Bronchial epithelial cell (primary cell): Measurements from ENCODE around the gene DAPL1. TPM values are rescaled to one million over a fixed set of nuclear protein-coding genes. Genes with fewer than 3 reads are reported as not detected.
A peak's percentile ranks its signal among the peaks of the same experiment; 100 is the strongest.

Source experiments
- DNase-seq: peaks from one replicate; pipeline ENCODE4 v3.0.0-alpha.2; 2010; ENCODE audit warnings: low read depth
- FAIRE-seq: peaks from 2 replicates; lab custom pipeline; 2011; peaks lifted over from hg19 to GRCh38; lab: Jason Lieb, UNC
- H3K27me3 ChIP-seq: 2 replicates; pipeline ENCODE4 v1.5.1; 2011; ENCODE audit warnings: low read length; ENCODE audit not compliant: control insufficient read depth, insufficient read depth
- H3K36me3 ChIP-seq: 2 replicates; pipeline ENCODE4 v1.5.1; 2011; ENCODE audit warnings: low read length; ENCODE audit not compliant: control insufficient read depth, insufficient read depth
- H3K4me3 ChIP-seq: 2 replicates; pipeline ENCODE4 v1.5.1; 2011; ENCODE audit warnings: mild to moderate bottlenecking, low read depth, low read length, control low read depth
- total RNA-seq: library from RNA; depleted of rRNA; stranded (reverse); fragments of >200 nt; gene quantifications from 2 replicates; pipeline ENCODE4 v1.2.1, GENCODE V29; 2014
- TF ChIP-seq, protein P1 (sequence below): IDR thresholded peaks from 2 replicates; pipeline ENCODE4 v1.5.1; 2011; ENCODE audit warnings: mild to moderate bottlenecking, moderate library complexity, low read length, control low read depth, inconsistent platforms; ENCODE audit not compliant: insufficient read depth, severe bottlenecking

Gene DAPL1
- total RNA-seq, 1 donor from 2014 or later: not detected

DNA sequence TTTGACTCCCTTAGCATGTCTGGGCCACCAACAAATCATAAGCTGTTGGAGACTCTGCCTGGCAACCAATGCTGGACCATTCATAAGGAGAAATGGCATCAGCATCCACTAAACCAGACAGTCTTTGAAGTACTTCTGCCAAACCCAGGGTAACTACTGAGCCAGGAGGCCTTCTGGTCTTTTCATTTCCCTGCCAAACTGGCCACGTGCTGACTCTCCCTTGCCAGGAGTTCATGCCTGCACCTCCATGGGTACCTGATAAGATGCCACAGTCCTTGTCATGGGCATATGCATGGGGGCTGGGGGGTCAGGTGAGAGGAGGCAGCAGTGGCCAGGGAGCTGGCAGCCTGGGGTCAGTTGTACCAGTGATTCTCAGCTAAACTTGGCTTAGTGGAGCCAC lies 34.2 kb upstream of the DAPL1 start:
- FAIRE-seq (no peak), DNase-seq (peak; percentile 62)
- no peak overlapping the region for H3K4me3 ChIP-seq
- TF ChIP-seq, protein P1, sequence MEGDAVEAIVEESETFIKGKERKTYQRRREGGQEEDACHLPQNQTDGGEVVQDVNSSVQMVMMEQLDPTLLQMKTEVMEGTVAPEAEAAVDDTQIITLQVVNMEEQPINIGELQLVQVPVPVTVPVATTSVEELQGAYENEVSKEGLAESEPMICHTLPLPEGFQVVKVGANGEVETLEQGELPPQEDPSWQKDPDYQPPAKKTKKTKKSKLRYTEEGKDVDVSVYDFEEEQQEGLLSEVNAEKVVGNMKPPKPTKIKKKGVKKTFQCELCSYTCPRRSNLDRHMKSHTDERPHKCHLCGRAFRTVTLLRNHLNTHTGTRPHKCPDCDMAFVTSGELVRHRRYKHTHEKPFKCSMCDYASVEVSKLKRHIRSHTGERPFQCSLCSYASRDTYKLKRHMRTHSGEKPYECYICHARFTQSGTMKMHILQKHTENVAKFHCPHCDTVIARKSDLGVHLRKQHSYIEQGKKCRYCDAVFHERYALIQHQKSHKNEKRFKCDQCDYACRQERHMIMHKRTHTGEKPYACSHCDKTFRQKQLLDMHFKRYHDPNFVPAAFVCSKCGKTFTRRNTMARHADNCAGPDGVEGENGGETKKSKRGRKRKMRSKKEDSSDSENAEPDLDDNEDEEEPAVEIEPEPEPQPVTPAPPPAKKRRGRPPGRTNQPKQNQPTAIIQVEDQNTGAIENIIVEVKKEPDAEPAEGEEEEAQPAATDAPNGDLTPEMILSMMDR: no peak
- H3K27me3 ChIP-seq: no peaks in the 10 kb centered on the region
- no peaks in the 10 kb centered on the region for H3K36me3 ChIP-seq

DNA sequence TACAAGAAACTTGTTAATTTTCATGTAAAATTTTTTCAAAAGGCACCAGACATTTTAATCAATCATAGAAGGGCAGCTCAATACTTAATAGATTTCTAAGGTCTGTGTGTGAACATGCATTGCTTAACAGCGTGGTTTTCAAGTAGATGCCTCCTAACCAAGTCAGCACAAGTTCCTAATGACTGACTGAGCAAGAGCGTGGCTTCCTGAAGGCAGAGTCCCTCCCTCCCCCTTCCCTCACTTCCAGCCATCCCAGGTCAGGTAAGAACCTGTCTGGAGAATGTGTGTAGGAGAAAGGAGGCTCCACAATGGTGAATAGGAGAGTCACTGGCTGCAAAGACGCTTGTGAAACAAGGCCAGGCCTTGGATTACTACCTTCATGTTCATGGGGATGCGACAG lies 33.5 kb upstream of the DAPL1 start:
- no peaks in the 10 kb centered on the region for H3K36me3 ChIP-seq
- FAIRE-seq (peak; percentile 99), DNase-seq (peak; percentile 100)
- H3K4me3 ChIP-seq: no peak overlapping the region
- TF ChIP-seq, protein P1: no peak
- no peaks in the 10 kb centered on the region for H3K27me3 ChIP-seq

DNA sequence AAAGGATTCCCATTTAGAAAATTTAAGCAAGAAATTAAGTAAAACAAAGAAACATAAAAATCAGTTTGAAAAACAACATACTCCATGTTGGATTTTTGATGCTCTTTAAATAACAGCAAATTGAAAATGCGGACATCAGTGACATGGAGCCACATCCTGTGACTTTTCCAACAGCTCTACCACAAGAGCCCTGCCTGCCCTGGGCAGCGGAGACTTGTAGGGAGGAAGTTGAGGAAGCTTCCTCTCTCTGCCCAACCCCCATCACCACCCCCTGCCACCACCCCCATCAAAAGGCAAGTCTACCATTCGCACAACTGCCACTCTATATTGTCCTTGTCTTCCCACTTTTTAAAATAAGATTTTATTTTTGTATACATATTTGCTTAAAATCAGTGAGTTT lies 32.8 kb upstream of the DAPL1 start:
- Histone ChIP-seq H3K4me3 (no peak overlapping the region), H3K36me3 (no peaks in the 10 kb centered on the region), H3K27me3 (no peaks in the 10 kb centered on the region)
- TF ChIP-seq, protein P1: no peak
- DNase-seq (no peak), FAIRE-seq (no peak)

DNA sequence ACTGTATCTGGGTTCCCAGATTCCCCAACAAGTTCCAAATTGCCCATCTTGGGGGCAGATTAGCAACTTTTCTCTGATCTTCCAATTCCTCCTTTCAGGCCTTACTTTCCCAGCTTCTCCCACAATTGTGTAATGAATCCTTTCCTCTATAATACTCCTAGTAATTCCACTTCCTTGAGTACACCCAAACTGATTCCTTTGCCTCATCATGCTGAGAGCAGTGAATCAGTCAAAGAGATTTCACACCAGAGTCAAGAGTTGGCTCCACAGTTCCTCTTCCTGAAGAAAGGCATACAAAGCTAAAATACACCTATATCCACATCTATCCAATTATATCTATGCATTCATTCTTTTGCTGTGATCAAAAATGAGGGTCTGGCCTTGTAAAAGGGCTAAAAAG lies 28.6 kb upstream of the DAPL1 start:
- Histone ChIP-seq H3K36me3 (no peaks in the 10 kb centered on the region), H3K4me3 (no peak overlapping the region), H3K27me3 (no peaks in the 10 kb centered on the region)
- TF ChIP-seq, protein P1: no peak
- FAIRE-seq (no peak), DNase-seq (peak; percentile 50)

DNA sequence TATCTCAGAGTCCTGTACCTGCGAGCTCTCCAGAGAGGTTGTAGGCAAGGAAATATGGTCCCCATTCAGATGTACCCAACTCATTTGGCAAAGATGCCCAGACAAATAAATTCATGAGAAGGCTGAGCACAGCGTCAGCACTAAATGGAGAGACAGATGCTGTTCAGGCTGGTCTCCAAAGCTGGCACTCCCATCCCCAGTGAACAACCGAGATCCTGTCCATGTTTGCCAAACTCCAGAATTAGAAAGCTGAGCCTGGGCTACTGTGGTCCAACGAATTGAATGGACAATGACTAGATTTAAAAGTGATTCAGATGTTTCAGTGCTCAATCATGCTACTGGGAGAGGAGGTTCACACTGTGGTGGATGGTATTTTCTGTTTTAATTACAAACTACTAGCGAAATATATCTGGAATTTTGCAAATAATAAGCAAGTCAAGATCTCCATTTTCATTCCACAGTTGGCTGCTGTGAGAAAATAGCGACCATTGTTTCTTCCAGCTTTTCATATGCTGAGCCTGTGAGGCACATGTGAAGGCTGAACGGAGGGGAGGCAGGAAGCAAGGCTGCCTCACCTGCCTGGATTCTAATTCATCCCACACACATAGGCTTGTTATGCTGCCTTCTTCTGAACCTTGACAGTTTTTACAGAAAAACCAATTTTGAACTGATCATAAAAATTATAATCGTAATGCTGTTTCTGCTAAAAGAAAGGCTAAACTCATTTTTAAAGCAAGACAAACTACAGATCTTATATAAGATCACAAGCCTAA lies 22.6 kb upstream of the DAPL1 start:
- Histone ChIP-seq H3K27me3 (no peaks in the 10 kb centered on the region), H3K36me3 (no peaks in the 10 kb centered on the region), H3K4me3 (no peak overlapping the region)
- FAIRE-seq: no peak
- TF ChIP-seq, protein P1: no peak
- no peak for DNase-seq

DNA sequence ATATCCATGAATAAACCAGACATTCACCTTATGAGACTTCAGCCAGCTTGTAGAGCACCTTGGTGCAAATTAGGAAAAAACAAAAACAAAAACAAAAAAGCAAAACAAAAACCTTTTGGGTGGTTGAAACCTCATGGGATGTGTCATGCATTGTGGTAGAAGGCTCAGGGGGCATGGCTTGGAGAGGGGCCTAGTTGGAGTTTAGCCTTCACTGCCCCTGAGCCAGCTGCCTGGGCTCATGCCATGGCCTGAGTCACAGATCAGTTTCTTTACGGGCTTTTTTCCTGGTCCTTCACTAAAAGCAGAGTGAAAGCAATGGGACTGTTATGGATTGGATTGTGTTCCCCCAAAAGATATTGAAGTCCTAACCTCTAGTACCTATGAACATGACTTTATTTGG lies 22.0 kb upstream of the DAPL1 start:
- DNase-seq (no peak), FAIRE-seq (no peak)
- Histone ChIP-seq H3K36me3 (no peaks in the 10 kb centered on the region), H3K4me3 (no peak overlapping the region), H3K27me3 (no peaks in the 10 kb centered on the region)
- TF ChIP-seq, protein P1: no peak
